Heart left ventricle (tissue), 16 donors: Measurements from ENCODE around the gene CANT1. TPM values are rescaled to one million over a fixed set of nuclear protein-coding genes. Genes with fewer than 3 reads are reported as not detected.
A peak's percentile ranks its signal among the peaks of the same experiment; 100 is the strongest.

Experiments
- ATAC-seq, 4 donors: fragments of 200-7000 bp; cut with Tn5 transposase; one replicate each; pipeline ENCODE4 v1.9.1; 2020 to 2022; ENCODE audit warnings: moderate library complexity in 4 of 4, mild to moderate bottlenecking in 3 of 4, moderate number of reproducible peaks in 1 of 4
- DNase-seq, 5 donors: peaks; one replicate each; pipeline ENCODE4 v3.0.0-alpha.2; 2020
- H3K27ac ChIP-seq, 12 donors: fragments of 200-600 bp; sonication (generic) in 4 of 12; one replicate each; pipeline versions ENCODE4 v1.5.0 to v1.8.0; 2016 to 2022; ENCODE audit warnings: mild to moderate bottlenecking in 2 of 12
- H3K27me3 ChIP-seq, 9 donors: fragments of 200-600 bp; sonication (generic) in 2 of 9; one replicate each; pipeline versions ENCODE4 v1.5.1 to v1.8.0; 2016 to 2022; ENCODE audit warnings: mild to moderate bottlenecking in 3 of 9
- H3K36me3 ChIP-seq, 9 donors: fragments of 200-600 bp; sonication (generic) in 2 of 9; one replicate each; pipeline versions ENCODE4 v1.5.0 to v1.8.0; 2018 to 2022; ENCODE audit warnings: mild to moderate bottlenecking in 2 of 9
- H3K4me1 ChIP-seq, 12 donors: fragments of 200-600 bp; sonication (generic) in 4 of 12; one replicate each; pipeline versions ENCODE4 v1.5.0 to v1.8.0; 2016 to 2022; ENCODE audit warnings: mild to moderate bottlenecking in 3 of 12
- H3K4me3 ChIP-seq, 12 donors: fragments of 200-600 bp; sonication (generic) in 4 of 12; one replicate each; pipeline versions ENCODE4 v1.5.0 to v1.8.0; 2017 to 2022; ENCODE audit warnings: mild to moderate bottlenecking in 9 of 12, moderate library complexity in 4 of 12
- H3K9me3 ChIP-seq, 12 donors: fragments of 200-600 bp; sonication (generic) in 4 of 12; one replicate each; pipeline versions ENCODE4 v1.5.0 to v1.8.0; 2016 to 2022; ENCODE audit warnings: mild to moderate bottlenecking in 1 of 12
- POLR2A ChIP-seq, 2 donors: fragments of 450-650 bp; IDR thresholded peaks; one replicate each; pipeline ENCODE4 v1.6.1; 2017; ENCODE audit warnings: antibody characterized with exemption in 2 of 2, mild to moderate bottlenecking in 2 of 2, moderate library complexity in 2 of 2
- WGBS, 4 donors: extraction: QIAGEN DNeasy Blood & Tissue Kit in 2 of 4; methylation state at CpG; one replicate each; pipeline versions ENCODE4 v1.1.5 to v1.1.7; 2013 to 2018; 5-methylcytosine and 5-hydroxymethylcytosine counted together
- intact Hi-C, 10 donors: fragments of 100-400 bp; cut with DNase I; formaldehyde crosslinking; loops; one replicate each; pipeline versions ENCODE4 v1.11.1 to v1.14.2; 2022
- polyA plus RNA-seq, 2 donors: library from polyadenylated mRNA; stranded (reverse); fragments of 200-250 nt; gene quantifications; one replicate each; pipeline ENCODE4 v1.2.3, GENCODE V29; 2013
- total RNA-seq, 9 donors: library from RNA; depleted of rRNA in 2 of 9; stranded (reverse); fragments of >200 nt in 2 of 9; fragmentation: NEBNext Ultra II Directional in 3 of 9; extraction: Animal tissue kit (Norgen Biotek cat#: 25700) in 3 of 9; gene quantifications; one replicate each; pipeline versions ENCODE4 v1.1.0 to v1.2.4, GENCODE V29; 2016 to 2023
- TF ChIP-seq, protein P1 (sequence below), 12 donors: fragments of 200-600 bp; sonication (generic) in 4 of 12; IDR thresholded peaks; one replicate each; pipeline versions ENCODE4 v1.5.0 to v1.8.0; 2018 to 2022; ENCODE audit warnings: antibody characterized with exemption in 12 of 12, mild to moderate bottlenecking in 5 of 12
- donor health status: ischemic (EF 13 %, LVEDD 7.1; RV severe dilation, severe dysfunction).
- donor health status: healthy with polysubstance abuse.
- donor health status: DM: no; HTN: yes; CAD: no.
- donor health status: DM: no; HTN: no; CAD: no.
- donor health status: ischemic (EF 25% LVEDD 6.9; RV normal size, moderate dysfunction).
- donor health status: ischemic (EF 25% LVEDD 5.7; RV mildly dilated, moderate dysfunction).
- donor health status: healthy.
- donor health status: DM: yes; HTN: yes; CAD: no.
- donor health status: ischemic (EF 35%, LVEDD 5.7; RV mildly dilated, moderate dysfunction).
- donor health status: nonischemic (EF 11% LVEDD 7.7; RV severe dilation, severe dysfunction).
- donor health status: DM: yes; HTN: yes; CAD: no.
- donor health status: PGD.
- donor health status: ischemic (EF 29% LVEDD 5.4; RV normal size, mild dysfunction).
- donor health status: nonischemic (EF 23%, LVEDD 6.1; RV moderate dilation, normal function).

CANT1 gene
- total and polyA plus RNA-seq, 11 donors: 5.1 to 46.2 (median 24.1) TPM

DNA sequence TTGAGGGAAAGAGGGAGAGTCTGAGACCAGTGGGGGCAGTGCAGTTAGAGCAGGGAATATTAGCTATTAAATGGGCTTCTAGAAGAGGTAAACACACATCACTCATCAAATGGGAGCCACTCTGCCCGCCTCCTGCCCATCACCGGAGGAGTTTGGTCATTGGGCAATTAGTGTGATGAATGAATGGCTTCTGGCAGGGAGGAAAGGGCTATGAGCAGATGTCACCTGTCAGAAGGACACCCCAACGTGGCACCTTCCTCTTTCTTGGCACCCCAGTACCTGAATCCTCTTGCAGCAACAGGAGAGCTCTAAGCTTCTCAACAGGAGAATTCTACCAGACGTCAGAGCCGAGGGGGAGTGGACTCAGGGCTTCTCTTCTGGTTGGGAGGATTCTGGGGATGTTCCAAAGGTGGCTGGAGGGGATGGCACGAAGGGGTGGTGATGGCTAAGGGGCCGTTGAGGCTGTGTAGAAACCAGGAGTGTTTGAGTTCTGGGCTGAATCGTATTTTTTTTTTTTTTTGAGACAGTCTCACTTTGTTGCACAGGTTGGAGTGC, 25.4 kb upstream of the CANT1 start:
- Histone ChIP-seq H3K27me3 (no peaks in the 10 kb centered on the region), H3K4me3 (no peak overlapping the region), H3K36me3 (peaks cover 0 to 3% (median 0%) of the 10 kb centered on the region in 9 donors), H3K27ac (peak overlapping the region in 4 of 12 donors; percentile 31 to 74 (median 55)), H3K4me1 (peaks cover 0 to 48% (median 23%) of the 10 kb centered on the region in 12 donors), H3K9me3 (no peaks in the 10 kb centered on the region)
- TF ChIP-seq, protein P1, sequence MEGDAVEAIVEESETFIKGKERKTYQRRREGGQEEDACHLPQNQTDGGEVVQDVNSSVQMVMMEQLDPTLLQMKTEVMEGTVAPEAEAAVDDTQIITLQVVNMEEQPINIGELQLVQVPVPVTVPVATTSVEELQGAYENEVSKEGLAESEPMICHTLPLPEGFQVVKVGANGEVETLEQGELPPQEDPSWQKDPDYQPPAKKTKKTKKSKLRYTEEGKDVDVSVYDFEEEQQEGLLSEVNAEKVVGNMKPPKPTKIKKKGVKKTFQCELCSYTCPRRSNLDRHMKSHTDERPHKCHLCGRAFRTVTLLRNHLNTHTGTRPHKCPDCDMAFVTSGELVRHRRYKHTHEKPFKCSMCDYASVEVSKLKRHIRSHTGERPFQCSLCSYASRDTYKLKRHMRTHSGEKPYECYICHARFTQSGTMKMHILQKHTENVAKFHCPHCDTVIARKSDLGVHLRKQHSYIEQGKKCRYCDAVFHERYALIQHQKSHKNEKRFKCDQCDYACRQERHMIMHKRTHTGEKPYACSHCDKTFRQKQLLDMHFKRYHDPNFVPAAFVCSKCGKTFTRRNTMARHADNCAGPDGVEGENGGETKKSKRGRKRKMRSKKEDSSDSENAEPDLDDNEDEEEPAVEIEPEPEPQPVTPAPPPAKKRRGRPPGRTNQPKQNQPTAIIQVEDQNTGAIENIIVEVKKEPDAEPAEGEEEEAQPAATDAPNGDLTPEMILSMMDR (IDR thresholded peaks at IDR 0.05): no peak
- TF ChIP-seq POLR2A (IDR thresholded peaks at IDR 0.05): no peak
- no peak for ATAC-seq
- WGBS, 4 donors: 87 to 92% (median 90%) methylated on average over 8 of the region's 8 CpGs
- no peak for DNase-seq
- intact Hi-C loops: no loop called here

GRCh38 chr17:79033741-79034501, 24.4 kb upstream of the CANT1 start:
- intact Hi-C loops: no loop called here
- H3K4me1 ChIP-seq: peaks cover 0 to 46% (median 26%) of the 10 kb centered on the region in 12 donors

GRCh38 chr17:79033046-79033616, 23.6 kb upstream of the CANT1 start:
- no peaks in the 10 kb centered on the region for H3K27me3 ChIP-seq
- 84 to 87% (median 85%) methylated on average over 9 of the region's 9 CpGs for WGBS, 4 donors
- H3K36me3 ChIP-seq: no peaks in the 10 kb centered on the region
- TF ChIP-seq, protein P1 (IDR thresholded peaks at IDR 0.05): no peak
- TF ChIP-seq POLR2A (IDR thresholded peaks at IDR 0.05): no peak
- no peak for ATAC-seq
- intact Hi-C loops: no loop called here
- DNase-seq: peak in 1 of 5 donors; percentile 17
- peak overlapping the region in 5 of 12 donors; percentile 48 to 74 (median 59) for H3K27ac ChIP-seq
- no peak overlapping the region for H3K4me3 ChIP-seq
- peaks cover 0 to 43% (median 28%) of the 10 kb centered on the region in 12 donors for H3K4me1 ChIP-seq
- no peaks in the 10 kb centered on the region for H3K9me3 ChIP-seq

More at GRCh38 chr17:79033741-79034501, 24.4 kb upstream of the CANT1 start:
- Histone ChIP-seq H3K4me3 (no peak overlapping the region), H3K27me3 (no peaks in the 10 kb centered on the region), H3K36me3 (no peaks in the 10 kb centered on the region), H3K9me3 (no peaks in the 10 kb centered on the region), H3K27ac (peak overlapping the region in 10 of 12 donors; percentile 31 to 74 (median 56))
- TF ChIP-seq, protein P1 (IDR thresholded peaks at IDR 0.05): no peak
- TF ChIP-seq POLR2A (IDR thresholded peaks at IDR 0.05): no peak
- peak; percentile 26 to 72 (median 56) for ATAC-seq
- WGBS, 4 donors: 42 to 62% (median 53%) methylated on average over 21 to 28 of the region's 28 CpGs
- peak; percentile 55 to 76 (median 69) for DNase-seq
